ENCODE data around the gene TBRG4.

- TF ChIP-seq RAD21 (IDR thresholded peaks at IDR 0.05; ENCODE audit: low read depth) (no peak), YY1 (IDR thresholded peaks at IDR 0.05; ENCODE audit: low read depth) (no peak), TAF1 (IDR thresholded peaks at IDR 0.05; ENCODE audit: low read depth) (no peak), FOXM1 (IDR thresholded peaks at IDR 0.05; ENCODE audit: borderline replicate concordance, low read depth) (no peak), REST (IDR thresholded peaks at IDR 0.05; ENCODE audit: low read depth) (no peak), MAX (IDR thresholded peaks at IDR 0.05) (no peak), TEAD4 (IDR thresholded peaks at IDR 0.05) (no peak), CREB1 (IDR thresholded peaks at IDR 0.05; ENCODE audit: low read depth) (no peak), EGR1 (IDR thresholded peaks at IDR 0.05) (no peak), ZBTB7A (IDR thresholded peaks at IDR 0.05; ENCODE audit: low read depth) (no peak), USF1 (IDR thresholded peaks at IDR 0.05) (no peak), EP300 (IDR thresholded peaks at IDR 0.05; ENCODE audit: borderline replicate concordance) (no peak), NFIC (IDR thresholded peaks at IDR 0.05) (no peak)
Observed at GRCh38 chr7:45092100-45092930, 19.2 kb downstream of the TBRG4 start.
